NCI-H187 treated with DMSO at 0.1 percent for 48 hours (cell line): Measurements from ENCODE around the gene APOLD1.
A peak's percentile ranks its signal among the peaks of the same experiment; 100 is the strongest.
"Not testable (repeated sequence)": the region's sequence is repeated elsewhere in the genome, so short reads cannot be mapped to it uniquely, and the experiment has no call there.

ENCODE experiments used
- DNase-seq: peaks from one replicate; lab custom pipeline; 2025; lab: John Stamatoyannopoulos, UW

Gene APOLD1

DNA sequence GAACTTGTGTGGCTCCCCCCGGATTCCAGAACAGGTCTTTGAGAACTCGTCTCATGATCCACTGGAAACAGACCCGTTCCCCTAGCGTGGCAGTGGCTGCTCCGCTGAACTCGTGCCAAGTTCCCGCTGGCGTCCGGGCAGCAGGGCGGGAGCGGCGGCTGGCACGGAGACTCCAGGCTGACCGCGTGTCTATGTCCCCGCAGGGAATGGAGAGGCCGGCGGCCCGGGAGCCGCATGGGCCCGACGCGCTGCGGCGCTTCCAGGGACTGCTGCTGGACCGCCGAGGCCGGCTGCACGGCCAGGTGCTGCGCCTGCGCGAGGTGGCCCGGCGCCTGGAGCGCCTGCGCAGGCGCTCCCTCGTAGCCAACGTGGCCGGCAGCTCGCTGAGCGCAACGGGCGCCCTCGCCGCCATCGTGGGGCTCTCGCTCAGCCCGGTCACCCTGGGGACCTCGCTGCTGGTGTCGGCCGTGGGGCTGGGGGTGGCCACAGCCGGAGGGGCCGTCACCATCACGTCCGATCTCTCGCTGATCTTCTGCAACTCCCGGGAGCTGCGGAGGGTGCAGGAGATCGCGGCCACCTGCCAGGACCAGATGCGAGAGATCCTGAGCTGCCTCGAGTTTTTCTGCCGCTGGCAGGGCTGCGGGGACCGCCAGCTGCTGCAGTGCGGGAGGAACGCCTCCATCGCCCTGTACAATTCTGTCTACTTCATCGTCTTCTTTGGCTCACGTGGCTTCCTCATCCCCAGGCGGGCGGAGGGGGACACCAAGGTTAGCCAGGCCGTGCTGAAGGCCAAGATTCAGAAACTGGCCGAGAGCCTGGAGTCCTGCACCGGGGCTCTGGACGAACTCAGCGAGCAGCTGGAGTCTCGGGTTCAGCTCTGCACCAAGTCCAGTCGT, 1.5 kb downstream of the APOLD1 start:
- DNase-seq: no peak

DNA sequence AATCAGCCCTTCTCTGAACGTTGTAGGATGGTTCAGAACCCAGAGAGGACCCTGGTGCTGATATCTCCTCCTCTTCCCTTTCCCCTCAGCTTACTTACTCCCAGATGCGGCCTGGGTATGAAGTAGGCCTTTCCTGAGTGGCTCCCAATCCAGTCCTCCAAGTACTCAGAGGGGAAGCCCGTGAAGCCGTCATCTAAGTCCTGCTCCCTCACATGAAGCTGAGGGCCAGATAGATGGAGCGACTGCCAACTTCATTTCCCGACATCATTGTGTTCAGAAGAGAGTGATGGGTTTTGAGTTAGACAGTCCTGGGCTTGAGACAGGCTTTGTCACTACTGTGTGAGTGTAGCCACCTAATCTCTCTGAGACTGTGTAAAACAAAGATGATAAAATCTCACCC, 2.7 kb downstream of the APOLD1 start:
- no peak for DNase-seq

GRCh38 chr12:12788675-12789368, 3.4 kb downstream of the APOLD1 start:
- peak; percentile 65 for DNase-seq

DNA sequence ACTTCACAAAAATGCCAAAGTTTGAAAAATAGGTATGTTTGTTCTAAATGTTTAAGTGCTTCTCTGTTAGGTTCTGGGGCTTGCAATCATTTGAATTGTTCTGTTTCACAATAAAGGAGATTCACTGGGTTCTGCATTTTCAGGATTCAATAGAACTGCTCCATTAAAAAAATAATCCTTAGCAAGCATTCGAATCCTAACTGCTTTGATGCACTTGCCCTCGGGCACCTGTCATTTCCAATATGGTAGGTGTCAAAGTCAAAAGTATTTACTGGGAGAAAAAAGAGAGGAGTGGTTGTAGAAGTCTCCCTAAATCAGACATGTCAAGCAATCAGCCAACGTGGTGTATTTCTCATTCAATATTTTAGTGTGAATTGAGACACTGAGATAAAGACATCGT, 5.5 kb downstream of the APOLD1 start:
- no peak for DNase-seq

- peak; percentile 57 for DNase-seq
These were observed 6.4 kb downstream of the APOLD1 start for GRCh38 chr12:12791756-12792369.

GRCh38 chr12:12792421-12792820, 7.0 kb downstream of the APOLD1 start:
- DNase-seq: no peak

- no peak for DNase-seq
These were observed 9.2 kb downstream of the APOLD1 start for GRCh38 chr12:12794686-12795085.

- DNase-seq: no peak
These were observed 10.7 kb downstream of the APOLD1 start for GRCh38 chr12:12796171-12796570.

GRCh38 chr12:12796928-12797793, 11.7 kb downstream of the APOLD1 start:
- DNase-seq: no peak

- no peak for DNase-seq
These were observed 12.3 kb downstream of the APOLD1 start for GRCh38 chr12:12797794-12798152.

GRCh38 chr12:12798480-12798879, 13.0 kb downstream of the APOLD1 start:
- DNase-seq: no peak

DNA sequence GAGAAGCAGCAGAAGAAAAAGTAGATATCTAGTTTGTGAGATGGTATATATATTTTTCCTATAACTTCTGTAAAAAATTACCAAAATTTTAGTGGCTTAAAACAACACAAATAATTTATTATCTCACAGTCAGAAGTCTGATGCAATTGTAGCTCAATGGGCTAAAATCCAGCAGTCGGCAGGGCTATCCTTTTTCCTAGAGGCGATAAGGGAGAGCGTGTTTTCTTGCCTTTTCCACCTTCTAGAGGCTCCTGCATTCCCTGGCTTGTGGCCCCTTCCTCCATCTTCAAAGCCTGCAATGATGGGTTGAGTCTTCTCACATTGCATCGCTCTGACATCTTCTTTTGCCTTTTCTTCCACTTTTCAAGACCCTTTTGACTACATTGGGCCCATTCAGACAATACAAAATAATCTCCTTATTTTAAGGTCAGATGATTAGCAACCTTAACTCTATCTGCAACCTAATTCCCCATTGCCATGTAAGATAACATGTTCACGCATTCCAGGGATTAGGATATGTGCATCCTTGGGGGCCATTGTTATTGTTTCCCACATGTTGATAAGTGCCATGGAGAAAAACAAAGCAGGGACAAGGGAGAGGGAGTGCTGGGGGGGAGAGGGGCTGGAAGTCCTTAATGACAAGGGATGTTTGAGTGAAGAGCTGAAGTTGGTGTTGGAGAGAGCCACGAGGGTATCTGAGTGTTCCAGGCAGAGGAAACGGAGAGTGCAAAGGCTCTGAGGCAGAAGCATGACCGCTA, 13.9 kb downstream of the APOLD1 start:
- no peak for DNase-seq

- DNase-seq: no peak
These were observed 15.1 kb downstream of the APOLD1 start for GRCh38 chr12:12800406-12801180.

DNA sequence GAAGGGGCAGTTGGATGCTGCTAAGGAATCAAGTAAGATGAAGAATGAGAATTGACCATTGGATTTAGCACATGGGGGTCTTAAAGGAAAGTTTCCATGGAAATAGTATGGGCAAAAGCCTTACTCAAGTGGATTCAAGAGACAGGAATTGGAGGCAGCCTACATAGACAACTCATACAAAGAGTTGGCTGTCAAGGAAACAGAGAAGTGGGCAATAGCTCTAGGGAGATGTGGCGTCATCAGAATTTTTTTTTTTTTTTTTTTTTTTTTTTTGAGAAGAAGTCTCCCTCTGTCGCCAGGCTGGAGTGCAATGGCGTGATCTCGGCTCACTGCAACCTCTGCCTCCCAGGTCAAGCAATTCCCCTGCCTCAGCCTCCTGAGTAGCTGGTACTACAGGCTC, 16.2 kb downstream of the APOLD1 start:
- not testable (repeated sequence) for DNase-seq

DNA sequence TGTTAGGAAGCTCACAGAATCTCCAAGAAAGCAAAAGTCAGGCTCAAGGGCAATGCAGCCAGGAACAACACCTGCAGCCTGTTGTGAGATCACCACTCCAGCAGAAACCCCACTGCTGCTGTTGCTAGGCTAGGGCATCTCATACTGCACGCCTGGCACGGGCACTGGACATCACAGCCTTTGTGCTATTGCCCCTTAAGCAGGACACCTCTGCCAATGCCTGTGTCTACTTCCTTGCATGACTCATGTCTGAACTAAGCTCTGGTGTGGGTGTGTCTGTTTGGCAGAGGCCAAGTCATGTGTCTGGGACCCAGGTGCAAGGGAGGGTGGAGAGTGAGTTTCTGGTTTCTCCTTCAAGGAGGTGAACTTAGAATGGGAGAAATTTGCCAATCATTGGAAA, 17.7 kb downstream of the APOLD1 start:
- no peak for DNase-seq

- DNase-seq: no peak
These were observed 18.6 kb downstream of the APOLD1 start for GRCh38 chr12:12804011-12804410.

DNA sequence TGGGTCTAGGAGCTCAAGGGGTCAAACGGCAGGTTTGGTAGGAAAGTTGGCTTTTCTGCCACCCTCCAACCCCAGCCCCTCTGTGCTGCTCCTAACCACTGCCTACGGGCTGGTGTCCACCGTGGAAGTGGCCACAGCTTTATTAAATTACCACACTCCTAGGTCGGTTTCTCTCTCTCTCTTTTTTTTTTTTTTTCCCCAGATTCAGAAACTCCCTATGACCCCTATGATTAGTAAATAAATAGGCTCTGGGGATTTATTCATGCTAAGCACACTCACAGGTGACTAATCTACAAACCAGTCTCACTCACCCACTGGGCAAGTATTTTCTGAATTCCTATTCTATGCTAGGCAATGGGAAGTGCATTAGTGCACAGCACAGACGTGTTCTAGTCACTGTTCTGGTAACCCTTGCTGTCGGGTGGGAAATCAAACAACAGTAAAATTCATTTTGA, 19.0 kb downstream of the APOLD1 start:
- DNase-seq: no peak

DNA sequence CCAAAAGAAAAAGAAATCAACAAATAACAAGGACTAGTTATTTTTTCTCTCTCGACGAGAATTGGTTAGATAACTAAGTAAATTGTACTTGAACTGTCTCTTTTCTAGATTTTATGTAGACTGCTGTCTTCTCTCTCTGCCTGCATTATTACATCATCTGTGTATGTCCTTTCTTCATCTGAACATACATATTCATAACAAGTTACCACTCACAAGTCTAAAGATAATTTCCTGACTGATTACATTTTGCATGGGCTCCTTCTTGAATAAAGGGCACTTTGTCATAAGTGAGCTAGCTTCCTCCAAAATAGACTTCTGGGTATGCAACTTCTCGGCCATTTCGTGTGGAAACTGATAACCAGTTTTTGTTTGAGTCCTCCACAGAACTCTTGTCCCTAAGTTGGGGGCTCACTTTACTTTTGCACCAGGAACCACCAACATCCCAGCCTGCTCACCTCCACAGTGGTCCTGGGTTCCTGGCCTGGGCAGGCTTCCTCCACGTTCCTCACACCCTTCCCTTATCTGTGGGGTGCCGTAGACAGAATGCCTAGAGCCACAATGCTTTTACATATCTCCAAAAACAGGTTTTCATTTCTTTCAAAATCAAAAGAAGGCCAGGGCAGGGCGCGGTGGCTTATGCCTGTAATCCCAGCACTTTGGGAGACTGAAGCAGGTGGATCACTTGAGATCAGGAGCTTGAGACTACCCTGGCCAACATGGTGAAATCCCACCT, 21.5 kb downstream of the APOLD1 start:
- no peak for DNase-seq

- not testable (repeated sequence) for DNase-seq
These were observed 22.1 kb downstream of the APOLD1 start for GRCh38 chr12:12807517-12807903.
